OCI-LY3 (cell line): ENCODE results near the gene TULP1.

Experiments used
- CTCF ChIP-seq: fragments of 200-600, 300-600 bp; sonication (generic); IDR thresholded peaks from 2 replicates; pipeline ENCODE4 v1.5.1; 2014; ENCODE audit warnings: antibody characterized with exemption, low read length, low read depth
- EZH2phosphoT487 ChIP-seq: fragments of 200-600 bp; shearing (Covaris generic); IDR thresholded peaks from 2 replicates; pipeline ENCODE4 v1.6.1; 2018; ENCODE audit warnings: antibody characterized with exemption, mixed run types, low read depth

GRCh38 chr6:35508027-35508426 lies 4.7 kb downstream of the TULP1 start:
- no peak for TF ChIP-seq CTCF
- TF ChIP-seq EZH2phosphoT487 = no peak
